Mononuclear cell (primary cell): ENCODE data around the gene CUTC. TPM values are rescaled to one million over a fixed set of nuclear protein-coding genes. Genes with fewer than 3 reads are reported as not detected.
"Not testable (repeated sequence)": the region's sequence is repeated elsewhere in the genome, so short reads cannot be mapped to it uniquely, and the experiment has no call there.

ENCODE experiments used
- H3K27me3 ChIP-seq: 2 replicates; pipeline ENCODE4 v1.6.0; 2011; ENCODE audit warnings: low read length, control low read depth; ENCODE audit not compliant: insufficient read depth
- H3K4me1 ChIP-seq: 2 replicates; pipeline ENCODE4 v1.5.1; 2011; ENCODE audit warnings: mild to moderate bottlenecking, low read length, control low read depth; ENCODE audit not compliant: insufficient read depth
- H3K4me3 ChIP-seq: 2 replicates; pipeline ENCODE4 v1.5.1; 2011; ENCODE audit warnings: mild to moderate bottlenecking, low read length, moderate library complexity
- H3K9me3 ChIP-seq: 2 replicates; pipeline ENCODE4 v1.5.1; 2011; ENCODE audit warnings: low read depth, mild to moderate bottlenecking, control low read depth, low read length
- total RNA-seq: library from RNA; depleted of rRNA; stranded (reverse); fragments of >200 nt; gene quantifications from one replicate; pipeline ENCODE4 v1.2.3, GENCODE V29; 2012

The CUTC gene
- total RNA-seq, 1 donor, result 19.2 TPM

- H3K4me1 ChIP-seq, result peaks cover 32% of the 10 kb centered on the region
- H3K9me3 ChIP-seq, result no peaks in the 10 kb centered on the region
- H3K4me3 ChIP-seq, result peak overlapping the region; percentile 82
- no peaks in the 10 kb centered on the region for H3K27me3 ChIP-seq
Observed at GRCh38 chr10:99731306-99732032, 565 bp upstream of the CUTC start.

DNA sequence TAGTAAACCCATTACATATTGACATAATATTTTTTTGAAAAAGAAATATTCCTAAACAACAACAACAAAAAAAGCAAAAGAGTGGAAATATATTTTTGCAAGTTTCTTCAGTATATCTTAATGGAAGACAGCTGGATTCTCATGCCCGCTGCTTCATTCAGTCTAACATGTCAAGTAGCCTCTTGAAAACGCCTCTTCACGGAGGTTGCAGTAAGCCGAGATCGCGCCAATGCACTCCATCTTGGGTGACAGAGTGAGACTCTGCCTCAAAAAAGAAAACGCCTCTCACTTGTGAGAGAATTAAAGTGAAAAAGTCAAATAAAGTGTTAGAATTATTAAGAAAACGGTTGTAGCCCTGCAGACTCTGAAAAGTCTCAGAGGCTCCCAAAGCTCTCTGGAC lies 1.3 kb downstream of the CUTC start:
- Histone ChIP-seq H3K27me3 (no peaks in the 10 kb centered on the region), H3K4me3 (no peak overlapping the region), H3K9me3 (no peaks in the 10 kb centered on the region), H3K4me1 (peaks cover 32% of the 10 kb centered on the region)

GRCh38 chr10:99734111-99734510 lies 2.1 kb downstream of the CUTC start:
- H3K9me3 ChIP-seq, H3K27me3 ChIP-seq: not testable (repeated sequence)

GRCh38 chr10:99740260-99740659 lies 8.2 kb downstream of the CUTC start:
- no peak overlapping the region for H3K4me3 ChIP-seq
- H3K27me3 ChIP-seq, result no peaks in the 10 kb centered on the region
- H3K4me1 ChIP-seq, result no peaks in the 10 kb centered on the region
- peaks cover 16% of the 10 kb centered on the region for H3K9me3 ChIP-seq

More at GRCh38 chr10:99734111-99734510, 2.1 kb downstream of the CUTC start:
- H3K4me3 ChIP-seq, result not testable (repeated sequence)
- H3K4me1 ChIP-seq, result peaks cover 32% of the 10 kb centered on the region

- Histone ChIP-seq H3K4me3 (no peak overlapping the region), H3K9me3 (peaks cover 16% of the 10 kb centered on the region), H3K27me3 (no peaks in the 10 kb centered on the region), H3K4me1 (no peaks in the 10 kb centered on the region)
Observed at GRCh38 chr10:99740933-99741559, 9.0 kb downstream of the CUTC start.

- no peaks in the 10 kb centered on the region for H3K27me3 ChIP-seq
- no peak overlapping the region for H3K4me3 ChIP-seq
- peaks cover 16% of the 10 kb centered on the region for H3K9me3 ChIP-seq
- H3K4me1 ChIP-seq, result no peaks in the 10 kb centered on the region
Observed at GRCh38 chr10:99742254-99742653, 10.2 kb downstream of the CUTC start.

DNA sequence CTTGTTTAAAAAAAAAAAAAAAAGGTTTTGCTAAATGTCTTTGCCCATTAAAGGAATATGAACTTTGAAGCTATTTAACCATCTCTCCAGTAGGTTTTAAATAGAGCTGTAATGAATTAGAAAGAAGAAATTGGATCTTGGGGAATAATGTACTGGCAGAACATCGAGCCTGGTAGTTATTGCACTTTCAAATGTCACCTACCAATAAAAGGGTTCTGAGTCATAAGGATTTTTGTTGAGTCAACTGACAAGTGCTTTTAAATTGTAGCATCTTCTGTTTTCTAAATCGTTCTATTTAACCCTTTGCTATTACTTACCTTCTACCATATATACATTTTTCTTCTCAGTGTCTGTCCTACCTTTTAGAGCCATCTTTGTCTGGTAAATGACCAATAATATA lies 10.7 kb downstream of the CUTC start:
- Histone ChIP-seq H3K4me1 (no peaks in the 10 kb centered on the region), H3K4me3 (no peak overlapping the region), H3K9me3 (peaks cover 16% of the 10 kb centered on the region), H3K27me3 (no peaks in the 10 kb centered on the region)

DNA sequence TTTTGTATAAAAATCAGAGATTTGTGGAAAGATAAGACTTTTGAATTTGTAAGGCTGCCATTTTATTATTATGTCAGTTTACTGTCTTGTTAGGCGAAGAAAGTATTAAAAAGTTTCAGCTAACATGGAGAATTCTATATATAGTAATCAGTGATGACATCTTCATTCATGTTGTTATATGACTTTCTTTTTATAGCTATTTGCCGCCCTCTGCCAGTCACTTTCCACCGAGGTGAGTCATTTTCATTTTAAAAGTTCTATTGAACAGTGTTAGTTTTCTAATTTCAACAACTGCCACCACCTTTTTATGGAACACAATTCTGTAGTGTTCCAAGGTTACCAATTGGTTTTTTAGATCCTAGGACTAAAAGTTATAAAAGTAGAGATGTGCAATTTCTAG lies 11.8 kb downstream of the CUTC start:
- H3K27me3 ChIP-seq, result no peaks in the 10 kb centered on the region
- no peaks in the 10 kb centered on the region for H3K4me1 ChIP-seq
- peaks cover 16% of the 10 kb centered on the region for H3K9me3 ChIP-seq
- H3K4me3 ChIP-seq, result no peak overlapping the region

- H3K9me3 ChIP-seq, H3K27me3 ChIP-seq, H3K4me1 ChIP-seq, H3K4me3 ChIP-seq: not testable (repeated sequence)
Observed at GRCh38 chr10:99746166-99746565, 14.1 kb downstream of the CUTC start.

GRCh38 chr10:99748823-99749451 lies 16.9 kb downstream of the CUTC start:
- H3K4me1 ChIP-seq, result no peaks in the 10 kb centered on the region
- no peak overlapping the region for H3K4me3 ChIP-seq
- H3K9me3 ChIP-seq, result no peaks in the 10 kb centered on the region
- no peaks in the 10 kb centered on the region for H3K27me3 ChIP-seq

DNA sequence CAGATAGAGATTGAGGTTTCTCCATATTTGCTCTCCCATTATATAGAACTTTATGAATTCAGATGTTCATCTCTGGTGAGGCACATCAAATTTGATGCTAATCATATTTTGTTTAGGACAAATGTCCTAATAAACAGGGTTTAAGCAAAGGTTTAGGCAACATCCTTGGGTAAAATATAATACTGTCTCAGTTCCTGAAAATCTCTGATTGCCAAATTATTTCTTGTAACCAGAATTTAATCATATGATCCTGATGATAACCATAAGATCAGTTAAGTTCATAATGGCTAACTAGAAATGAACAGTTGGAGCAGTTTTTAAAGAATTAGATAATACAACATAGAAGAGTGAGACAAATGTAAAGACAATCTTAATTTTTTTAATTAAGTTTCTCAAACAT lies 18.6 kb downstream of the CUTC start:
- H3K9me3 ChIP-seq, result no peaks in the 10 kb centered on the region
- no peaks in the 10 kb centered on the region for H3K4me1 ChIP-seq
- no peaks in the 10 kb centered on the region for H3K27me3 ChIP-seq

DNA sequence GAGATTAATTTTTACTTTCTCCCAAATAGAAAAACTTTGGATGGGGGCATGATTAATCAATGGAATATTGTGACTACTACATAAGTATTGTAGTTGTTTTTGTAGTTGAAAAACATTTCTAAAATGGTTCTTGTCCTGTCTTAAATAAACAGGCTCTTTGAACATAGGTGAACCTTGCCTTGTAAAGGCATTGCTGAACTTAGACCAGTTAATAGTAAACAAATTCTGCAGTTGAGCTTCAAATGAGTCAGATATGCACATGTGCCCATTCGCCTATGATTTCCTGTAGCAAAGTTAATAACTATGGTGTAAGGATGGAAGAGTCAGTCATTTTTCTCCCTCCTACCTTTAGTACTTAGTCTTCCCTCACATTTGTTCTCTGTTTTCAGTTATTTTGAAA lies 22.6 kb downstream of the CUTC start:
- no peak overlapping the region for H3K4me3 ChIP-seq
- no peaks in the 10 kb centered on the region for H3K9me3 ChIP-seq
- no peaks in the 10 kb centered on the region for H3K4me1 ChIP-seq
- no peaks in the 10 kb centered on the region for H3K27me3 ChIP-seq

More for the DNA sequence above, 18.6 kb downstream of the CUTC start:
- no peak overlapping the region for H3K4me3 ChIP-seq

GRCh38 chr10:99756159-99756558 lies 24.1 kb downstream of the CUTC start:
- H3K9me3 ChIP-seq, result no peaks in the 10 kb centered on the region
- H3K27me3 ChIP-seq, result no peaks in the 10 kb centered on the region
- no peak overlapping the region for H3K4me3 ChIP-seq
- H3K4me1 ChIP-seq, result no peaks in the 10 kb centered on the region

DNA sequence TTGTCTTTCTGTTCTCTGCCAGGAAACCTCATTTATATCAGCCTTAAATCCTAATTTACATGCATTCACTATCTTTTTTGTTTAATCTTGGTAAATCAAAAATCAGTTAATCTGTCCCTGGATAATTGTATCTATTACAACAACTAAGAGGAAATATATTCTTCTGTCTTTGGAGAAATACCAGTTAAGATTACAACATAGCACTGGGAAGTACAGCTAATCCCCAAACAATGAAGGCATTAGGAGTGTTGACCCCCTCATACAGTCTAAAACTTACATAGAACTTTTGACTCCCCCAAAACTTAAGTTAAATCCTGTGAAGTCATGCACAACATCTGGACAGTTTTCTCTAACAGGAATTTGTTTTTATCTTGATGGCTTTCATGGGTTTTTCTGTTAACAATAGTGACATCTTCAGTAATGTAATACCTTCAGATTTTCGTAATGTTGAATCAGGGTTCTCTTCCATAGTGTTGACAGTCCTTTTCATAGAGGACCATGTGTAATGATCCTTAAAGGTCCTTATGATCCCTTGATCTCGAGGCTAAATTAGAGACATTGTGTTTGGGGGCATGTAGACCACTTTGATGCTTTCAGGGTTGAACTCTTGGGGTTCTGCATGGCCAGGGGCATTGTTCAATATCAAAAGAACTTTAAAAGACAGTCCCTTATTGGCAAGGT lies 26.3 kb downstream of the CUTC start:
- H3K4me3 ChIP-seq, result no peak overlapping the region

DNA sequence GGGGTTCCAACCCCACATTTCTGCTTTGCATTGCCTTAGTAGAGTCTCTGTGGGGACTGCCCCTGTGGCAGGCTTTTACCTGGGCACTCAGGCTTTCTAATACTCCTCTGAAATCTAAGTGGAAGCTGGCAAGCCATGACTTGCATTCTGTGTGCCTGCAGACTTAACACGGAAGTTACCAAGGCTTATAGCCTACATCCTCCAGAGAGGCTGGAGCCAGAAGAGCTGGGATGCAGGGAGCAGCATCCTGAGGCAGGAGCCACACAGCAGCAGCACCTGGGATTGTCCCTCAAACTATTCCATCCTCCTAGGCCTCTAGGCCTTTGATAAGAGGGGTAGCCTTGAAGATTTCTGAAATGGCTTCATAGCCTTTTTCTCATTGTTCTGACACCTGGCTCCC lies 28.3 kb downstream of the CUTC start:
- Histone ChIP-seq H3K9me3 (no peaks in the 10 kb centered on the region), H3K27me3 (no peaks in the 10 kb centered on the region), H3K4me3 (no peak overlapping the region), H3K4me1 (no peaks in the 10 kb centered on the region)

More for the DNA sequence above, 26.3 kb downstream of the CUTC start:
- Histone ChIP-seq H3K9me3 (no peaks in the 10 kb centered on the region), H3K4me1 (no peaks in the 10 kb centered on the region), H3K27me3 (no peaks in the 10 kb centered on the region)
